ENCODE measurements around the gene MDC1. TPM values are rescaled to one million over a fixed set of nuclear protein-coding genes. Genes with fewer than 3 reads are reported as not detected.

MDC1 gene
- total and polyA plus RNA-seq, 2 of the 13 experiments (the other 11 are each of a cell fraction or from before 2014, with no cell fraction given), result 8.4 to 14.0 TPM

- TF ChIP-seq ZNF75D (CRISPR knock-in tag; IDR thresholded peaks at IDR 0.05; ENCODE audit: borderline replicate concordance), result no peak
- TF ChIP-seq LCORL (IDR thresholded peaks at IDR 0.05), result 0 out of 2 replicates have a peak, but pooled peaks have one; percentile 44
- TF ChIP-seq LCORL (CRISPR knock-in tag; IDR thresholded peaks at IDR 0.05), result peak; percentile 92
- TF ChIP-seq RXRA (CRISPR knock-in tag; IDR thresholded peaks at IDR 0.05), result peak; percentile 72
- 0 out of 2 replicates have a peak, but pooled peaks have one; percentile 41 for TF ChIP-seq KLF13 (CRISPR knock-in tag; IDR thresholded peaks at IDR 0.05)
- TF ChIP-seq ZBTB14 (CRISPR knock-in tag; IDR thresholded peaks at IDR 0.05), result no peak; the same call in 1 of the 2 replicates
- TF ChIP-seq ZSCAN31 (CRISPR knock-in tag; IDR thresholded peaks at IDR 0.05; ENCODE audit: low read depth), result peak; percentile 79
- no peak for TF ChIP-seq ARNT (IDR thresholded peaks at IDR 0.05)
- no peak for TF ChIP-seq CCAR2 (optimal IDR thresholded peaks at IDR 0.05; ENCODE audit: low read depth, low read length)
- TF ChIP-seq ZNF543 (CRISPR knock-in tag; IDR thresholded peaks at IDR 0.05), result peak; percentile 77
- peak; percentile 41; the same call in 1 of the 2 replicates for TF ChIP-seq PHF20 (CRISPR knock-in tag; IDR thresholded peaks at IDR 0.05)
- peak; percentile 71; the same call in 1 of the 2 replicates for TF ChIP-seq ZBTB46 (CRISPR knock-in tag; IDR thresholded peaks at IDR 0.05; ENCODE audit: borderline replicate concordance)
- TF ChIP-seq AKAP8 (CRISPR knock-in tag; IDR thresholded peaks at IDR 0.05), result no peak
- TF ChIP-seq ATAD3A (CRISPR knock-in tag; IDR thresholded peaks at IDR 0.05), result no peak
- TF ChIP-seq KDM3A (CRISPR knock-in tag; IDR thresholded peaks at IDR 0.05; ENCODE audit: low read depth), result peak; percentile 77; the same call in 1 of the 2 replicates
- TF ChIP-seq ZNF883 (CRISPR knock-in tag; IDR thresholded peaks at IDR 0.05; ENCODE audit: not compliant biosample characterization), result peak; percentile 55
- no peak for TF ChIP-seq SRSF9 (IDR thresholded peaks at IDR 0.05; ENCODE audit: borderline replicate concordance, insufficient read depth, low read depth, low read length, poor library complexity, severe bottlenecking)
- TF ChIP-seq ZFP62 (CRISPR knock-in tag; IDR thresholded peaks at IDR 0.05), result no peak
- no peak for TF ChIP-seq RNF2 (conservative IDR thresholded peaks at IDR 0.05; ENCODE audit: low read depth)
- TF ChIP-seq PTBP1 (IDR thresholded peaks at IDR 0.05; ENCODE audit: low read depth, low read length, poor library complexity, severe bottlenecking), result no peak
- TF ChIP-seq FOXK1 (CRISPR knock-in tag; IDR thresholded peaks at IDR 0.05; ENCODE audit: borderline replicate concordance, low read depth), result no peak
- TF ChIP-seq ARHGAP35 (CRISPR knock-in tag; IDR thresholded peaks at IDR 0.05; ENCODE audit: borderline replicate concordance), result peak; percentile 82; the same call in 1 of the 2 replicates
- TF ChIP-seq ZNF737 (CRISPR knock-in tag; IDR thresholded peaks at IDR 0.05; ENCODE audit: borderline replicate concordance), result peak; percentile 86; the same call in 1 of the 2 replicates
- no peak for TF ChIP-seq ZNF777 (CRISPR knock-in tag; IDR thresholded peaks at IDR 0.05)
- peak; percentile 78; the same call in 1 of the 2 replicates for TF ChIP-seq ZBTB34 (CRISPR knock-in tag; IDR thresholded peaks at IDR 0.05)
- peak; percentile 87 for TF ChIP-seq HMG20B (CRISPR knock-in tag; conservative IDR thresholded peaks at IDR 0.05)
- TF ChIP-seq ZNF569 (CRISPR knock-in tag; IDR thresholded peaks at IDR 0.05; ENCODE audit: borderline replicate concordance), result no peak
Measured at GRCh38 chr6:30763618-30764489, 46.8 kb upstream of the MDC1 start (continued).

Data from HepG2 (cell line).